ENCODE results near the gene LYZL1. TPM values are rescaled to one million over a fixed set of nuclear protein-coding genes. Genes with fewer than 3 reads are reported as not detected.
"Not testable (repeated sequence)": the region's sequence is repeated elsewhere in the genome, so short reads cannot be mapped to it uniquely, and the experiment has no call there.

LYZL1 gene
- total RNA-seq, 4 donors from 2014 or later, result not detected

- intact Hi-C loops (cut with DNase I; ENCODE audit: low total_unique reads), result loop anchor here (2.0 kb wide), 1 partner anchor 640 kb away; no protein-coding TSS in a partner anchor
- no peak for TF ChIP-seq CTCF (IDR thresholded peaks at IDR 0.05)
- no peak for TF ChIP-seq POLR2A (IDR thresholded peaks at IDR 0.05)
- no peak for DNase-seq
- Histone ChIP-seq H3K9me3 (peaks cover 0 to 13% of the 10 kb centered on the region in 2 donors), H3K4me1 (no peaks in the 10 kb centered on the region), H3K36me3 (no peaks in the 10 kb centered on the region), H3K4me3 (no peak overlapping the region), H3K27me3 (no peaks in the 10 kb centered on the region), H3K27ac (no peak overlapping the region)
These were observed 16.1 kb downstream of the LYZL1 start for GRCh38 chr10:29304995-29305335.

- no peak for TF ChIP-seq CTCF (IDR thresholded peaks at IDR 0.05)
- no peak for TF ChIP-seq POLR2A (IDR thresholded peaks at IDR 0.05)
- intact Hi-C loops (cut with DNase I; ENCODE audit: low total_unique reads), result no loop called here
These were observed 17.8 kb downstream of the LYZL1 start for GRCh38 chr10:29306688-29307087.

GRCh38 chr10:29308142-29308541 is 19.3 kb downstream of the LYZL1 start:
- H3K9me3 ChIP-seq; intact Hi-C loops (cut with DNase I; ENCODE audit: low total_unique reads); H3K36me3 ChIP-seq; H3K27ac ChIP-seq; DNase-seq; H3K4me3 ChIP-seq; H3K4me1 ChIP-seq; H3K27me3 ChIP-seq: not testable (repeated sequence)

More at GRCh38 chr10:29306688-29307087, 17.8 kb downstream of the LYZL1 start:
- Histone ChIP-seq H3K4me1 (no peaks in the 10 kb centered on the region), H3K9me3 (no peaks in the 10 kb centered on the region), H3K36me3 (no peaks in the 10 kb centered on the region), H3K27ac (no peak overlapping the region), H3K27me3 (no peaks in the 10 kb centered on the region), H3K4me3 (no peak overlapping the region)
- no peak for DNase-seq

- H3K4me1 ChIP-seq, result no peaks in the 10 kb centered on the region
- no peaks in the 10 kb centered on the region for H3K27me3 ChIP-seq
- intact Hi-C loops (cut with DNase I; ENCODE audit: low total_unique reads), result no loop called here
- TF ChIP-seq CTCF (IDR thresholded peaks at IDR 0.05) (no peak), POLR2A (IDR thresholded peaks at IDR 0.05) (no peak)
- no peak overlapping the region for H3K4me3 ChIP-seq
- H3K27ac ChIP-seq, result no peak overlapping the region
- no peaks in the 10 kb centered on the region for H3K9me3 ChIP-seq
- H3K36me3 ChIP-seq, result no peaks in the 10 kb centered on the region
- no peak for DNase-seq
These were observed 20.6 kb downstream of the LYZL1 start for GRCh38 chr10:29309465-29309864.

GRCh38 chr10:29310463-29310862 is 21.6 kb downstream of the LYZL1 start:
- H3K4me1 ChIP-seq; H3K27me3 ChIP-seq; H3K27ac ChIP-seq; H3K36me3 ChIP-seq; H3K9me3 ChIP-seq; H3K4me3 ChIP-seq; DNase-seq; intact Hi-C loops (cut with DNase I; ENCODE audit: low total_unique reads): not testable (repeated sequence)

- H3K27me3 ChIP-seq, result no peaks in the 10 kb centered on the region
- intact Hi-C loops (cut with DNase I; ENCODE audit: low total_unique reads), result no loop called here
- no peak for TF ChIP-seq POLR2A (IDR thresholded peaks at IDR 0.05)
- no peak for TF ChIP-seq CTCF (IDR thresholded peaks at IDR 0.05)
- H3K27ac ChIP-seq, result no peak overlapping the region
- DNase-seq, result no peak
- no peaks in the 10 kb centered on the region for H3K36me3 ChIP-seq
- no peaks in the 10 kb centered on the region for H3K4me1 ChIP-seq
- H3K4me3 ChIP-seq, result no peak overlapping the region
- H3K9me3 ChIP-seq, result no peaks in the 10 kb centered on the region
These were observed 24.2 kb downstream of the LYZL1 start for GRCh38 chr10:29313071-29313470.

Data from uterus (tissue), 4 donors.